Activated CD4-positive, alpha-beta memory T cell treated with anti-CD3 and anti-CD28 coated beads, Interleukin-2, amount 10 ng/mL, durations not matched to agents 7 days and 5 days (primary cell): ENCODE measurements around the gene HSPBAP1. TPM values are rescaled to one million over a fixed set of nuclear protein-coding genes. Genes with fewer than 3 reads are reported as not detected.
"Not testable (repeated sequence)": the region's sequence is repeated elsewhere in the genome, so short reads cannot be mapped to it uniquely, and the experiment has no call there.

Experiments
- CTCF ChIA-PET: fragments of 350-600 bp; sonication (Branson Sonifier 250); formaldehyde crosslinking; loops from one replicate; lab custom pipeline; 2021; ENCODE audit warnings: antibody characterized with exemption, inconsistent platforms; lab: Charles Lee
- POLR2A ChIA-PET: fragments of 350-600 bp; sonication (Branson Sonifier 250); formaldehyde crosslinking; loops from one replicate; lab custom pipeline; 2021; ENCODE audit warnings: antibody characterized with exemption; lab: Charles Lee
- DNase-seq: peaks from one replicate; pipeline ENCODE4 v3.0.0-alpha.2; 2020
- H3K27ac Mint-ChIP-seq: one replicate; pipeline ENCODE4 v1.8.0; 2021; ENCODE audit warnings: mild to moderate bottlenecking, mixed read lengths
- H3K27me3 Mint-ChIP-seq: one replicate; pipeline ENCODE4 v1.8.0; 2021; ENCODE audit warnings: mixed read lengths
- H3K36me3 Mint-ChIP-seq: one replicate; pipeline ENCODE4 v1.8.0; 2021; ENCODE audit warnings: low read depth, mixed read lengths
- H3K4me1 Mint-ChIP-seq: one replicate; pipeline ENCODE4 v1.8.0; 2021; ENCODE audit warnings: mixed read lengths
- H3K4me3 Mint-ChIP-seq: one replicate; pipeline ENCODE4 v1.8.0; 2021; ENCODE audit warnings: mild to moderate bottlenecking, mixed read lengths
- H3K9me3 Mint-ChIP-seq: one replicate; pipeline ENCODE4 v1.8.0; 2021; ENCODE audit warnings: mixed read lengths
- total RNA-seq, 2 experiments: library from RNA; stranded (reverse); gene quantifications; one replicate each; pipeline ENCODE4 v1.2.3, GENCODE V29; 2021

Gene HSPBAP1
- total RNA-seq, 2 experiments from 2014 or later, result 5.6 to 6.2 TPM

DNA sequence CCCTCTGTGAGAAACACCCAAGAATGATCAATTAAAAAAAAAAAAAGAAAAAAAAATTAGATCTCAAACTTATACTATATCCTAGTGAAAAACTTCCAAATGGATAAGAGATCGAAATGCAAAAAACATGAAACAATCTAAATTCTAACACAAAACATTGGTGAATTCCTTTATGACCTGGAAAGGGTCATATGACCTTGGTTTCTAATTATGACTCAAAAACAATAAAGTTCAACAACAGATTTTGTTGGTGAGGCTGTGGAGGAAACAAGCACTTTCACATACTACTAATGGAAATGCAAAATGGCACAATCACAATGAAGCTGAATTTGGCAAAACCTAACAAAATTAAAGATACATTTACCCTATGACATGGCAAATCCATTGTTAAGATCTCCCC lies 45.3 kb downstream of the HSPBAP1 start:
- no peak for DNase-seq
- POLR2A ChIA-PET, result no interaction called here
- Mint-ChIP-seq H3K36me3 (peaks cover 4% of the 10 kb centered on the region), H3K4me1 (no peaks in the 10 kb centered on the region), H3K27ac (no peak overlapping the region), H3K27me3 (no peaks in the 10 kb centered on the region), H3K9me3 (no peaks in the 10 kb centered on the region), H3K4me3 (no peak overlapping the region)
- CTCF ChIA-PET, result no interaction called here

GRCh38 chr3:122747295-122747694 lies 46.3 kb downstream of the HSPBAP1 start:
- H3K4me1 Mint-ChIP-seq, CTCF ChIA-PET, H3K27me3 Mint-ChIP-seq, DNase-seq, H3K36me3 Mint-ChIP-seq, POLR2A ChIA-PET, H3K9me3 Mint-ChIP-seq, H3K4me3 Mint-ChIP-seq, H3K27ac Mint-ChIP-seq: not testable (repeated sequence)

DNA sequence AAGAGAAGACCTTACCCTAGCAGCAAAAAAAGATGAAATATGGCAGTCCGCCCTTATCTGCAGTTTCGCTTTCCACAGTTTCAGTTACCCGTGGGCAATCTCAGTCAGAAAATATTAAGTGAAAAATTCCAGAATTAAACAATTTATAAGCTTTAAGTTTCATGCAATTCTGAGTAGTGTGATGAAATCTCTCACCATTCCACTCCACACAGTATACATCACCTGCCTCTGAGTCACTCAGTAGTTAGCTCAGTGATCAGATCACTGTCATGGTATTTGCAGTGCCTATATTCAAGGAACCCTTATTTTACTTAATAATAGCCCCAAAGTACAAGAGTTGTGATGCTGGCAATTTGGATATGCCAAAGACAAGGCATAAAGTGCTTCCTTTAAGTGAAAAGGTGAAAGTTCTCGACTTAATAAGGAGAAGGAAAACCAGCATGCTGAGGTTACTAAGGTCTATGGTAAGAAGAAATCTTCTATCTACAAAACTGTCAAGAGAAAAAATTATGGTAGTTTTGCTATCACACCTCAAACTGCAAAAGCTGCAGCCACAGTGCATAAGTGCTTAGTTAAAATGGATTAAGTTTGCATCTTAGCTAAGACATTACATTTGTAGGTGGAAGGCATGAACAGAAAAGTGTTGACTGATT lies 48.1 kb downstream of the HSPBAP1 start:
- H3K4me3 Mint-ChIP-seq, result no peak overlapping the region
- H3K4me1 Mint-ChIP-seq, result no peaks in the 10 kb centered on the region
- peaks cover 16% of the 10 kb centered on the region for H3K36me3 Mint-ChIP-seq
- CTCF ChIA-PET, result interaction anchor here (1.2 kb wide), 1 partner anchor 10 kb away, joined by 7 read pairs; no protein-coding TSS in a partner anchor
- H3K9me3 Mint-ChIP-seq, result peaks cover 3% of the 10 kb centered on the region
- no peaks in the 10 kb centered on the region for H3K27me3 Mint-ChIP-seq
- H3K27ac Mint-ChIP-seq, result no peak overlapping the region
- POLR2A ChIA-PET, result no interaction called here
- no peak for DNase-seq

- Mint-ChIP-seq H3K9me3 (peaks cover 3% of the 10 kb centered on the region), H3K36me3 (peaks cover 31% of the 10 kb centered on the region), H3K27me3 (no peaks in the 10 kb centered on the region), H3K4me3 (no peak overlapping the region), H3K4me1 (no peaks in the 10 kb centered on the region), H3K27ac (no peak overlapping the region)
- no peak for DNase-seq
- POLR2A ChIA-PET, result no interaction called here
- CTCF ChIA-PET, result interaction anchor here (1.1 kb wide), 1 partner anchor 12 kb away, joined by 4 read pairs; no protein-coding TSS in a partner anchor
These were observed 50.0 kb downstream of the HSPBAP1 start for GRCh38 chr3:122743581-122744120.

- Mint-ChIP-seq H3K27ac (no peak overlapping the region), H3K27me3 (no peaks in the 10 kb centered on the region), H3K36me3 (peaks cover 31% of the 10 kb centered on the region), H3K4me1 (no peaks in the 10 kb centered on the region), H3K9me3 (peaks cover 3% of the 10 kb centered on the region), H3K4me3 (no peak overlapping the region)
- ChIA-PET POLR2A (no interaction called here), CTCF (no interaction called here)
- no peak for DNase-seq
These were observed 51.4 kb downstream of the HSPBAP1 start for GRCh38 chr3:122742234-122742633.

DNA sequence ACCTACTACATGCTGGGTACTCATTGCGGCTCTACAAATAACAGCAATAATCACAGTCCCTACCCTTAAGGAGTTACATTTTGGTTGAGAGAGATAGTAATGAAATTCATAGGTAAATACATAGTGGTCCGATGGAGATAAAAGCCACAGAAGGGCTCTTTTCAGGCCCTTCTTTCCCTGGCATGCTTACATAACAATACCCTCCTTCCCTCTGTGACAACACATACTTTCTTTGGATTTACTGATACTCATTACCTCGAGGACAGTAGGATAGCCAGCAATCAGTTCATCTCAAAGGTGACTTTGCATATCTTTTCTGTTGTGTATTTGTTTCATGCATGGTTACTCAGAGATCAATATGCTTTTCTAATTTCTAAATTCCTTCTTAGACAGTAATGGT lies 54.5 kb downstream of the HSPBAP1 start:
- H3K4me1 Mint-ChIP-seq, result no peaks in the 10 kb centered on the region
- no peaks in the 10 kb centered on the region for H3K27me3 Mint-ChIP-seq
- ChIA-PET POLR2A (no interaction called here), CTCF (interaction anchor here (0.6 kb wide), 1 partner anchor 388 kb away, joined by 4 read pairs; no protein-coding TSS in a partner anchor)
- peaks cover 27% of the 10 kb centered on the region for H3K36me3 Mint-ChIP-seq
- H3K27ac Mint-ChIP-seq, result no peak overlapping the region
- no peak for DNase-seq
- peaks cover 3% of the 10 kb centered on the region for H3K9me3 Mint-ChIP-seq
- H3K4me3 Mint-ChIP-seq, result no peak overlapping the region

DNA sequence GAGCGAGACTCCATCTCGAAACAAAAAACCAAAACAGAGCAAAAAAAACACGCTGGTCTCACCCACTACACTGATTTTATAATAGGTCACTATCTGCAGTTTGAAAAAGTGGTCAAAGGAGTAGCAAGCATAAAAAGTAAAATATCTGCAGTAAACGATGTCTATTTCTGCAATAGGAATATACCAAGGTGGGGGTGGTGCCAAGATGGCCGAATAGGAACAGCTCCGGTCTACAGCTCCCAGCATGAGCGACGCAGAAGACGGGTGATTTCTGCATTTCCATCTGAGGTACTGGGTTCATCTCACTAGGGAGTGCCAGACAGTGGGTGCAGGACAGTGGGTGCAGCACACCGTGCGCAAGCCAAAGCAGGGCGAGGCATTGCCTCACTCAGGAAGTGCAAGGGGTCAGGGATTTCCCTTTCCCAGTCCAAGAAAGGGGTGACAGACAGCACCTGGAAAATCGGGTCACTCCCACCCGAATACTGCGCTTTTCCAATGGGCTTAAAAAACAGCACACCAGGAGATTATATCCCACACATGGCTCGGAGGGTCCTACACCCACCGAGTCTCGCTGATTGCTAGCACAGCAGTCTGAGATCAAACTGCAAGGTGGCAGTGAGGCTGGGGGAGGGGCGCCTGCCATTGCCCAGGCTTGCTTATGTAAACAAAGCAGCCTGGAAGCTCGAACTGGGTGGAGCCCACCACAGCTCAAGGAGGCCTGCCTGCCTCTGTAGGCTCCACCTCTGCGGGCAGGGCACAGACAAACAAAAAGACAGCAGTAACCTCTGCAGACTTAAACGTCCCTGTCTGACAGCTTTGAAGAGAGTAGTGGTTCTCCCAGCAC lies 60.7 kb downstream of the HSPBAP1 start:
- H3K9me3 Mint-ChIP-seq, H3K4me1 Mint-ChIP-seq, H3K27me3 Mint-ChIP-seq, CTCF ChIA-PET, DNase-seq, H3K27ac Mint-ChIP-seq, POLR2A ChIA-PET, H3K4me3 Mint-ChIP-seq: not testable (repeated sequence)
- H3K36me3 Mint-ChIP-seq, result peaks cover 54% of the 10 kb centered on the region

DNA sequence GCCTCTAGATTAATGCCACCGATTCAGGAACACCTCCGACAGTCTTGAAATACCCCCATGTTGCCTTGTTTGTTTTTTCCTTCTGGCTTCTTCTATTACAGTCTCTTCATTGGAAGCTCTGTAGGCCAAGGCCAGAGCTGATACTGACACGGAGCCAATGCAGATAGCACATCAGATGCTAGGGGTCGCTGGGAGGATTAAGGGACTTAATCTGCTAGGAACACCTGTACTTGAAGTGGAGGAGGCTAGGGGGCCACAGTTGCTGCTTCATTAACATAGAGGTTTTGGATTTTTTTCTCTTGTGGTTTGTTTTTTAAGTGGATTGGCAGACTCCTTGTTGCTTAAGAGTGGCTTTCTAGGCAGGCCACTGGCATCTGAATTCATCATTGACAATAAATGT lies 63.4 kb downstream of the HSPBAP1 start:
- no peak for DNase-seq
- no peak overlapping the region for H3K4me3 Mint-ChIP-seq
- POLR2A ChIA-PET, result no interaction called here

GRCh38 chr3:122728756-122729514 lies 64.7 kb downstream of the HSPBAP1 start:
- peaks cover 80% of the 10 kb centered on the region for H3K36me3 Mint-ChIP-seq
- peaks cover 3% of the 10 kb centered on the region for H3K9me3 Mint-ChIP-seq
- ChIA-PET POLR2A (interaction anchor here (0.7 kb wide), 1 partner anchor 36 kb away, joined by 3 read pairs; no protein-coding TSS in a partner anchor), CTCF (no interaction called here)
- no peaks in the 10 kb centered on the region for H3K27me3 Mint-ChIP-seq
- H3K4me1 Mint-ChIP-seq, result no peaks in the 10 kb centered on the region
- no peak overlapping the region for H3K4me3 Mint-ChIP-seq
- no peak overlapping the region for H3K27ac Mint-ChIP-seq
- no peak for DNase-seq

More for the DNA sequence above, 63.4 kb downstream of the HSPBAP1 start:
- Mint-ChIP-seq H3K27ac (no peak overlapping the region), H3K4me1 (no peaks in the 10 kb centered on the region), H3K36me3 (peaks cover 72% of the 10 kb centered on the region), H3K27me3 (no peaks in the 10 kb centered on the region), H3K9me3 (peaks cover 3% of the 10 kb centered on the region)
- CTCF ChIA-PET, result no interaction called here

- no peak for DNase-seq
- peaks cover 3% of the 10 kb centered on the region for H3K9me3 Mint-ChIP-seq
- H3K27ac Mint-ChIP-seq, result no peak overlapping the region
- ChIA-PET POLR2A (interaction anchor here (0.7 kb wide), 1 partner anchor 35 kb away, joined by 3 read pairs; no protein-coding TSS in a partner anchor), CTCF (no interaction called here)
- H3K27me3 Mint-ChIP-seq, result no peaks in the 10 kb centered on the region
- H3K4me3 Mint-ChIP-seq, result no peak overlapping the region
- H3K36me3 Mint-ChIP-seq, result peaks cover 82% of the 10 kb centered on the region
- no peaks in the 10 kb centered on the region for H3K4me1 Mint-ChIP-seq
These were observed 65.4 kb downstream of the HSPBAP1 start for GRCh38 chr3:122728186-122728585.

DNA sequence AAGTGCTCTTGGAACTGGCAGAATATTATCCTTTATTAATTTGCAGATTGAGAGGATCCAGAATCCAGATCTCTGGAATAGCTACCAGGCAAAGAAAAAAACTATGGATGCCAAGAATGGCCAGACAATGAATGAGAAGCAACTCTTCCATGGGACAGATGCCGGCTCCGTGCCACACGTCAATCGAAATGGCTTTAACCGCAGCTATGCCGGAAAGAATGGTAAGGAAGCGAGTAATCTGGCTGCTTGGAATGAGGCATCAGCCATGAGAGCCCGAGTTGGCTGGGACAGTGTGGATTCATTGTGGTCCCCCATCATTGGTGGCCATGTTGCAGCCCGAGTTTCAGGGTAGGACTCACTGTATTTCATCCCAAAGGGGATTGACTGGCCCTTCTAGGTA lies 65.9 kb downstream of the HSPBAP1 start:
- Mint-ChIP-seq H3K4me1 (no peaks in the 10 kb centered on the region), H3K27ac (no peak overlapping the region), H3K27me3 (no peaks in the 10 kb centered on the region), H3K9me3 (peaks cover 3% of the 10 kb centered on the region), H3K36me3 (peaks cover 83% of the 10 kb centered on the region), H3K4me3 (no peak overlapping the region)
- ChIA-PET POLR2A (no interaction called here), CTCF (no interaction called here)
- DNase-seq, result no peak

GRCh38 chr3:122727294-122727693 lies 66.3 kb downstream of the HSPBAP1 start:
- POLR2A ChIA-PET, result no interaction called here
- Mint-ChIP-seq H3K27ac (no peak overlapping the region), H3K9me3 (no peaks in the 10 kb centered on the region), H3K4me3 (no peak overlapping the region), H3K4me1 (no peaks in the 10 kb centered on the region), H3K27me3 (no peaks in the 10 kb centered on the region), H3K36me3 (peaks cover 83% of the 10 kb centered on the region)
- no peak for DNase-seq
- CTCF ChIA-PET, result no interaction called here

GRCh38 chr3:122725106-122725505 lies 68.5 kb downstream of the HSPBAP1 start:
- no peak for DNase-seq
- ChIA-PET CTCF (no interaction called here), POLR2A (no interaction called here)
- Mint-ChIP-seq H3K4me3 (no peak overlapping the region), H3K9me3 (no peaks in the 10 kb centered on the region), H3K27me3 (no peaks in the 10 kb centered on the region), H3K36me3 (peaks cover 85% of the 10 kb centered on the region), H3K27ac (no peak overlapping the region), H3K4me1 (no peaks in the 10 kb centered on the region)
